NT2/D1 (cell line): ENCODE measurements around the gene PDK2.

ENCODE experiments used
- SUZ12 ChIP-seq: IDR thresholded peaks from 2 replicates; pipeline ENCODE4 v1.6.1; 2011; ENCODE audit not compliant: insufficient read length, insufficient read depth; ENCODE audit errors: extremely low read depth
- YY1 ChIP-seq: IDR thresholded peaks from 2 replicates; pipeline ENCODE4 v1.6.1; 2011; ENCODE audit not compliant: insufficient read length, insufficient read depth

DNA sequence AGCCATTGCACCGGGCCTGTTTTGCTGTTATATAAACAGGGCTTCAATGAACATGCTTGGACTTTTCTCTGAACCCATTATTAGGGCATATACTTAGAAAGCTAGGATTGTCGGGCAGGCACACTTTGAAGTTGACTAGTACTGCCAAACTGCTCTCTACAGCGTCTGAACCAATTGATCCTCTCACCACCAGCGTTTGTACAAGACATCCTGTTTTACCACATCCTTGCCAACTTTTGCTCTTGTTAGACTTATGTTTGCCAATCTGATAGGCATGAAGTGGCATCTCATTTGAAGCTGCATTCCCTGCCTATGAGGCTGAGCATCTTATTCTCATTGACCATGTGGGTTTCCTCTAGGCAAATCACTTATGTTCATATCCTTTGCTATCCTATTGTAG is 62.7 kb downstream of the PDK2 start:
- TF ChIP-seq YY1: no peak
- no peak for TF ChIP-seq SUZ12
